HepG2 (cell line): ENCODE results near the gene ABCD4. TPM values are rescaled to one million over a fixed set of nuclear protein-coding genes. Genes with fewer than 3 reads are reported as not detected.

Experiments
- CREB1 ChIP-seq, 2 experiments: fragments of 450-650 bp in 1 of 2; IDR thresholded peaks; 2 replicates each; pipeline ENCODE4 v1.6.1; 2016 to 2017; ENCODE audit warnings: control low read depth in 1 of 2, mild to moderate bottlenecking in 1 of 2, missing compliant biosample characterization in 1 of 2, missing genetic modification characterization in 1 of 2
- IRF2 ChIP-seq: IDR thresholded peaks from 2 replicates; pipeline ENCODE4 v1.6.1; 2018; ENCODE audit warnings: missing genetic modification reagents, missing compliant biosample characterization
- JARID2 ChIP-seq: sonication (generic); formaldehyde crosslinking; IDR thresholded peaks from 2 replicates; pipeline ENCODE4 v1.8.1; 2023; ENCODE audit warnings: missing genetic modification reagents, inconsistent platforms; ENCODE audit not compliant: insufficient replicate concordance
- KAT2B ChIP-seq: fragments of 150-350 bp; IDR thresholded peaks from 2 replicates; pipeline ENCODE4 v1.6.1; 2014; ENCODE audit warnings: low read depth, low read length, borderline replicate concordance
- PLRG1 ChIP-seq: fragments of 450-650 bp; conservative IDR thresholded peaks from 2 replicates; pipeline ENCODE4 v1.6.1; 2016
- POLR2AphosphoS5 ChIP-seq: IDR thresholded peaks from 2 replicates; pipeline ENCODE4 v1.6.1; 2012; ENCODE audit warnings: low read depth, low read length
- SOX6 ChIP-seq, 2 experiments: fragments of 450-650 bp in 1 of 2; sonication (generic) in 1 of 2; formaldehyde crosslinking in 1 of 2; IDR thresholded peaks; 2 replicates each; pipeline versions ENCODE4 v1.4.0 to v1.6.1; 2017 to 2020; ENCODE audit warnings: antibody characterized with exemption in 1 of 2, mild to moderate bottlenecking in 1 of 2, missing genetic modification reagents in 1 of 2
- SP140L ChIP-seq: sonication (generic); formaldehyde crosslinking; IDR thresholded peaks from 2 replicates; pipeline ENCODE4 v1.4.0; 2020; ENCODE audit warnings: missing genetic modification reagents, borderline replicate concordance
- TAF1 ChIP-seq: sonication (generic); formaldehyde crosslinking; IDR thresholded peaks from 2 replicates; pipeline ENCODE4 v1.4.0; 2020; ENCODE audit warnings: missing genetic modification reagents
- TEAD3 ChIP-seq: optimal IDR thresholded peaks from 2 replicates; pipeline ENCODE3; 2016; ENCODE audit warnings: borderline replicate concordance
- ZBTB42 ChIP-seq: sonication (generic); formaldehyde crosslinking; IDR thresholded peaks from 2 replicates; pipeline ENCODE4 v1.5.0; 2020; ENCODE audit warnings: mild to moderate bottlenecking, missing genetic modification reagents
- ZFP41 ChIP-seq: sonication (generic); formaldehyde crosslinking; IDR thresholded peaks from 2 replicates; pipeline ENCODE4 v1.4.0; 2020; ENCODE audit warnings: mild to moderate bottlenecking, missing genetic modification reagents, borderline replicate concordance
- polyA plus RNA-seq, 8 experiments: library from polyadenylated mRNA; depleted of rRNA in 3 of 8; stranded (reverse) in 7 of 8; unstranded in 1 of 8; fragments of >200 nt; fragmentation: Illumina TruSeq in 4 of 8; extraction: Trizol in 4 of 8; gene quantifications; 2 replicates each; pipeline versions ENCODE4 v1.2.1 to v1.2.3, GENCODE V29; 2011 to 2016; ENCODE audit warnings: low read depth in 4 of 8, missing spikeins in 1 of 8, mixed read lengths in 1 of 8; ENCODE audit not compliant: insufficient read depth in 1 of 8
- total RNA-seq, 5 experiments: library from RNA; depleted of rRNA; stranded (reverse); fragments of >200 nt; fragmentation: Illumina TruSeq; extraction: Trizol; gene quantifications; 2 replicates each; pipeline ENCODE4 v1.2.3, GENCODE V29; 2016; ENCODE audit warnings: low read depth in 1 of 5
- TF ChIP-seq, protein P1 (sequence below): sonication (generic); formaldehyde crosslinking; conservative IDR thresholded peaks from 2 replicates; pipeline ENCODE4 v1.4.0; 2020; ENCODE audit warnings: missing genetic modification reagents
- TF ChIP-seq, protein P2 (sequence below), 2 experiments: fragments of 450-650 bp in 1 of 2; sonication (generic) in 1 of 2; formaldehyde crosslinking; IDR thresholded peaks; 2 replicates each; pipeline versions ENCODE4 v1.5.0 to v1.8.0; 2020 to 2022; ENCODE audit warnings: mild to moderate bottlenecking in 1 of 2, missing genetic modification reagents in 1 of 2
- TF ChIP-seq, protein P3 (sequence below): sonication (generic); formaldehyde crosslinking; IDR thresholded peaks from 2 replicates; pipeline ENCODE4 v1.8.0; 2022; ENCODE audit warnings: low read depth, missing genetic modification reagents
- TF ChIP-seq, protein P4 (sequence below), 2 experiments: sonication (generic) in 1 of 2; formaldehyde crosslinking in 1 of 2; IDR thresholded peaks; 2 replicates each; pipeline versions ENCODE4 v1.6.1 to v1.9.0; 2014 to 2022; ENCODE audit warnings: antibody characterized with exemption in 1 of 2, borderline replicate concordance in 1 of 2, inconsistent platforms in 1 of 2, low read depth in 1 of 2, missing genetic modification reagents in 1 of 2

ABCD4 gene
- total and polyA plus RNA-seq, 2 of the 13 experiments (the other 11 are each of a cell fraction or from before 2014, with no cell fraction given) = 47.5 to 50.5 TPM

DNA sequence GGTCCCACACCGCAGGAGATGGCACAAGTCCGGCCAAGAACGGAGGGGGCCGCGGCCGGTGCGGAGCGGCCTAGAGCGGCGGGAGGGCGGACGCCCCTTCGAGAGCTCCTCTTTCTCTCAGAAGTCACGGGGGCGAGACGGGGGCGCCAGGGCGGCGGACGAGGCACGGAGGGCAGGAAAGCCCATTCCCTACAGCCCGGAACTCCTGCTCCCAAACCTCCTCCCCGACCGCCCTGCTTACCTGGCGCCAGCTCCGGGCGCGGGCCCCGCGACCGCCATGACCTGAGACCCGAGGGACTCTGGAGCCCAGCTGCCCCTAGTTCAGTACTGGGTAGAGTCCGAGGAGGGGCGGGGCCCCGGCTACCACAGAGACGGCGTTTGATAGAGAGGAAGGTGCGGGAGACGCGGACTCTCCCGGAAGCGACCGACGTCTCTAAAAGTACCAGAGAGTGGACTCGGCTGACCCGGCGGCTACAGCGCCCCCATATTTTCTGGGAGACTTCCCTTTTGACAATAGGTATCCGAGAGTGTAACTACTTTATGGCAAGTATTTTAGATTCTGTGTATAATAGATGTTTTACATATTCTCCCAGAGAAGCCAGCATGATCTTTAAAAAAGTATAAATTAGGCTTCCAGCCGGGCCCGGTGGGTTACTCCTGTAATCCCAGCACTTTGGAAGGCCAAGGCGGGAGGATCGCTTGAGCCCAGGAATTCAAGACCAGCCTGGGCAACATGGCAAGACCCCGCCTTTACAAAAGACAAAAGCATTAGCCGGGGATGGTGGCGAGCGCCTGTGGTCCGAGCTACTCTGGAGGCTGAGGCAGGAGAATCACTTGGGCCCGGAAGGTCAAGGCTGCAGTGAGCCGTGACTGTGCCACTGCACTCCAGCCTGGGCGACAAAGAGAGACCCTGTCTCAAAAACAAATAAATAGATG is at the start of gene ABCD4 (continued):
- TF ChIP-seq, protein P1, sequence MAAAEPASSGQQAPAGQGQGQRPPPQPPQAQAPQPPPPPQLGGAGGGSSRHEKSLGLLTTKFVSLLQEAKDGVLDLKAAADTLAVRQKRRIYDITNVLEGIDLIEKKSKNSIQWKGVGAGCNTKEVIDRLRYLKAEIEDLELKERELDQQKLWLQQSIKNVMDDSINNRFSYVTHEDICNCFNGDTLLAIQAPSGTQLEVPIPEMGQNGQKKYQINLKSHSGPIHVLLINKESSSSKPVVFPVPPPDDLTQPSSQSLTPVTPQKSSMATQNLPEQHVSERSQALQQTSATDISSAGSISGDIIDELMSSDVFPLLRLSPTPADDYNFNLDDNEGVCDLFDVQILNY (CRISPR knock-in tag) = 0 out of 2 replicates have a peak, but pooled peaks have one; percentile 51
- TF ChIP-seq SOX6 (IDR thresholded peaks at IDR 0.05) = no peak
- TF ChIP-seq SOX6 (CRISPR knock-in tag; IDR thresholded peaks at IDR 0.05) = peak; percentile 49
- TF ChIP-seq, protein P2, sequence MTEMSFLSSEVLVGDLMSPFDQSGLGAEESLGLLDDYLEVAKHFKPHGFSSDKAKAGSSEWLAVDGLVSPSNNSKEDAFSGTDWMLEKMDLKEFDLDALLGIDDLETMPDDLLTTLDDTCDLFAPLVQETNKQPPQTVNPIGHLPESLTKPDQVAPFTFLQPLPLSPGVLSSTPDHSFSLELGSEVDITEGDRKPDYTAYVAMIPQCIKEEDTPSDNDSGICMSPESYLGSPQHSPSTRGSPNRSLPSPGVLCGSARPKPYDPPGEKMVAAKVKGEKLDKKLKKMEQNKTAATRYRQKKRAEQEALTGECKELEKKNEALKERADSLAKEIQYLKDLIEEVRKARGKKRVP (CRISPR knock-in tag; IDR thresholded peaks at IDR 0.05) = peak in 1 of 2 experiments; percentile 3; a peak in 1 of 4 replicates
- peak; percentile 19 for TF ChIP-seq JARID2 (CRISPR knock-in tag)
- no peak for TF ChIP-seq KAT2B
- peak; percentile 76; the same call in 1 of the 2 replicates for TF ChIP-seq IRF2 (CRISPR knock-in tag)
- TF ChIP-seq, protein P3, sequence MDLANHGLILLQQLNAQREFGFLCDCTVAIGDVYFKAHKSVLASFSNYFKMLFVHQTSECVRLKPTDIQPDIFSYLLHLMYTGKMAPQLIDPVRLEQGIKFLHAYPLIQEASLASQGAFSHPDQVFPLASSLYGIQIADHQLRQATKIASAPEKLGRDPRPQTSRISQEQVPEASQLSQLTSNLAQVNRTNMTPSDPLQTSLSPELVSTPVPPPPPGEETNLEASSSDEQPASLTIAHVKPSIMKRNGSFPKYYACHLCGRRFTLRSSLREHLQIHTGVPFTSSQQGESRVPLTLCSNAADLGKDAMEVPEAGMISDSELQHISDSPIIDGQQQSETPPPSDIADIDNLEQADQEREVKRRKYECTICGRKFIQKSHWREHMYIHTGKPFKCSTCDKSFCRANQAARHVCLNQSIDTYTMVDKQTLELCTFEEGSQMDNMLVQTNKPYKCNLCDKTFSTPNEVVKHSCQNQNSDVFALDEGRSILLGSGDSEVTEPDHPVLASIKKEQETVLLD (CRISPR knock-in tag) = 0 out of 2 replicates have a peak, but pooled peaks have one; percentile 17
- TF ChIP-seq ZFP41 = peak; percentile 82; the same call in 1 of the 2 replicates
- TF ChIP-seq POLR2AphosphoS5 = peak; percentile 98
- TF ChIP-seq SP140L (CRISPR knock-in tag) = no peak
- peak; percentile 89; the same call in 1 of the 2 replicates for TF ChIP-seq ZBTB42 (CRISPR knock-in tag)
- TF ChIP-seq, protein P4, sequence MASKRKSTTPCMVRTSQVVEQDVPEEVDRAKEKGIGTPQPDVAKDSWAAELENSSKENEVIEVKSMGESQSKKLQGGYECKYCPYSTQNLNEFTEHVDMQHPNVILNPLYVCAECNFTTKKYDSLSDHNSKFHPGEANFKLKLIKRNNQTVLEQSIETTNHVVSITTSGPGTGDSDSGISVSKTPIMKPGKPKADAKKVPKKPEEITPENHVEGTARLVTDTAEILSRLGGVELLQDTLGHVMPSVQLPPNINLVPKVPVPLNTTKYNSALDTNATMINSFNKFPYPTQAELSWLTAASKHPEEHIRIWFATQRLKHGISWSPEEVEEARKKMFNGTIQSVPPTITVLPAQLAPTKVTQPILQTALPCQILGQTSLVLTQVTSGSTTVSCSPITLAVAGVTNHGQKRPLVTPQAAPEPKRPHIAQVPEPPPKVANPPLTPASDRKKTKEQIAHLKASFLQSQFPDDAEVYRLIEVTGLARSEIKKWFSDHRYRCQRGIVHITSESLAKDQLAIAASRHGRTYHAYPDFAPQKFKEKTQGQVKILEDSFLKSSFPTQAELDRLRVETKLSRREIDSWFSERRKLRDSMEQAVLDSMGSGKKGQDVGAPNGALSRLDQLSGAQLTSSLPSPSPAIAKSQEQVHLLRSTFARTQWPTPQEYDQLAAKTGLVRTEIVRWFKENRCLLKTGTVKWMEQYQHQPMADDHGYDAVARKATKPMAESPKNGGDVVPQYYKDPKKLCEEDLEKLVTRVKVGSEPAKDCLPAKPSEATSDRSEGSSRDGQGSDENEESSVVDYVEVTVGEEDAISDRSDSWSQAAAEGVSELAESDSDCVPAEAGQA (IDR thresholded peaks at IDR 0.05; ENCODE audit: low read depth) = no peak
- TF ChIP-seq, protein P4 (CRISPR knock-in tag; IDR thresholded peaks at IDR 0.05; ENCODE audit: borderline replicate concordance) = no peak
- peak; percentile 15 for TF ChIP-seq TEAD3
- TF ChIP-seq CREB1 (IDR thresholded peaks at IDR 0.05) = no peak
- TF ChIP-seq CREB1 (CRISPR knock-in tag; IDR thresholded peaks at IDR 0.05) = peak; percentile 84
- peak; percentile 97 for TF ChIP-seq TAF1 (CRISPR knock-in tag)
- TF ChIP-seq PLRG1 = no peak
